ENCODE results near the gene CD37. TPM values are rescaled to one million over a fixed set of nuclear protein-coding genes. Genes with fewer than 3 reads are reported as not detected.
A peak's percentile ranks its signal among the peaks of the same experiment; 100 is the strongest.
"Not testable (repeated sequence)": the region's sequence is repeated elsewhere in the genome, so short reads cannot be mapped to it uniquely, and the experiment has no call there.

Gene CD37
- total RNA-seq, 2 experiments from 2014 or later = 268 to 352 TPM

- CTCF ChIA-PET = no interaction called here
Observed at GRCh38 chr19:49309087-49309486, 26.1 kb upstream of the CD37 start.

DNA sequence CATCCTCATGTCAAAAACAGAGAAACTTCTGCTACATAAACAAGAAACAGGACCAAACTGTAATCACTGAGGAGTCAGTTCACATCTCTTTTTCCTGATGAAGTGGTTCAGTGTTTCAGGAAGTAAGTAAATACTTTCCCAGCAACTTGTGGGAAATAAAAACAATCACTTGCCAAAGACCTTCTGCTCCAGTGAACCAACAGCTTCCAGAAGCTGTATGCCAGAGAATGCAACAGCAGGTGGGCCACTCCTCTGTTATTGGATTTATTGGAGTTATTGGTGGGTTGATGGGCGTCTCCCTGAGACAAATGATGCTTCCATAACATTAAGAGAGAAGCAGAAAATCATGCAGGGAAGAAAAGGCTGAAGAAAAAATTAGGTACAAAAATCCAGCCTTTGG is 20.1 kb upstream of the CD37 start:
- POLR2A ChIA-PET = no interaction called here

More at GRCh38 chr19:49309087-49309486, 26.1 kb upstream of the CD37 start:
- POLR2A ChIA-PET = no interaction called here
- Mint-ChIP-seq H3K4me3 (no peak overlapping the region), H3K36me3 (ENCODE audit: low read depth) (peaks cover 6% of the 10 kb centered on the region), H3K27me3 (no peaks in the 10 kb centered on the region), H3K9me3 (no peaks in the 10 kb centered on the region), H3K27ac (no peak overlapping the region), H3K4me1 (no peaks in the 10 kb centered on the region)
- no peak for DNase-seq

DNA sequence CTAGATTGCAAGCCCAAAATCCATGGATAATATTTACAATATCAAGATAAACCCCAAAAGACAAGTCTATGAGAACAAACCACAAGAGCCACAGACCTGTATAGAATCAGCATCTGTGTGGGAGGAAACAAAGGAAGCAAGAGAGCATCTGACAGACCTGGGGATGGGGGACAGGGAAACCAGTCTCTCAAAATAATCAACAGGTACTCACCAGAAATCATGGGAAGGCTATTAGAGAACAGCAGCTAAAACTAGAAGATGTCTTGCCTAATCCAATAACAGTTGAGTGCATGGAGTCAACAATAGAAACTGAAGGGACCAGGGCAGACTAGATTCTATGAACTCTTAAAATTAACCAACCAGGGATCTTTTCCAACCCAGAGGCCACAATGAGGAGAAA is 18.9 kb upstream of the CD37 start:
- POLR2A ChIA-PET = no interaction called here
- Mint-ChIP-seq H3K36me3 (ENCODE audit: low read depth) (peaks cover 36% of the 10 kb centered on the region), H3K4me3 (no peak overlapping the region), H3K27ac (no peak overlapping the region), H3K4me1 (peaks cover 13% of the 10 kb centered on the region), H3K27me3 (no peaks in the 10 kb centered on the region), H3K9me3 (peaks cover 15% of the 10 kb centered on the region)
- CTCF ChIA-PET = interaction anchor here (0.6 kb wide), 1 partner anchor 80 kb away, joined by 3 read pairs; no protein-coding TSS in a partner anchor
- no peak for DNase-seq

More for the DNA sequence above, 20.1 kb upstream of the CD37 start:
- Mint-ChIP-seq H3K4me1 (peaks cover 13% of the 10 kb centered on the region), H3K9me3 (peaks cover 15% of the 10 kb centered on the region), H3K27me3 (no peaks in the 10 kb centered on the region), H3K36me3 (ENCODE audit: low read depth) (peaks cover 34% of the 10 kb centered on the region), H3K27ac (no peak overlapping the region), H3K4me3 (no peak overlapping the region)
- CTCF ChIA-PET = interaction anchor here (0.6 kb wide), 1 partner anchor 10 kb away, joined by 3 read pairs; no protein-coding TSS in a partner anchor
- DNase-seq = no peak

DNA sequence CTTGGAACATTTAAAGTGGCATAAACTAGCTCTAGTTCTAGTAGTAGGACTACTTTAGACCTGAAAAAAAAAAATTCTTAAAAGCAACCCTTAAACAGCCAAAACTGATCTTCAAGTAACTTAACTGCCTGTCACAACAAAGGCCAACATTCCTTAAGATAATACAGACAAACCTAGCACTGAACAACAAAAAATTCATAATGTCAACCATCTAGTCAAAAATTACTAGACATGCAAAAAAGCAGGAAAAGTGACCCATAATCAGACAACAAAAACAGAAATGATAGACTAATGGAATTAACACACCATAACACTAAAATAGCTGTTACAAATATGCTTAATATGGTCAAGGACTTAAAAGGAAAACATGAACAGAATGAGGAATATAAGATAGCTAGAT is 16.9 kb upstream of the CD37 start:
- Mint-ChIP-seq H3K27ac (no peak overlapping the region), H3K4me1 (peaks cover 13% of the 10 kb centered on the region), H3K27me3 (no peaks in the 10 kb centered on the region), H3K9me3 (peaks cover 15% of the 10 kb centered on the region), H3K36me3 (ENCODE audit: low read depth) (peaks cover 46% of the 10 kb centered on the region), H3K4me3 (no peak overlapping the region)
- POLR2A ChIA-PET = no interaction called here
- CTCF ChIA-PET = interaction anchor here (0.6 kb wide), 1 partner anchor 185 kb away, joined by 3 read pairs; no protein-coding TSS in a partner anchor
- DNase-seq = no peak

- H3K27me3 Mint-ChIP-seq = no peaks in the 10 kb centered on the region
- H3K36me3 Mint-ChIP-seq (ENCODE audit: low read depth) = peaks cover 47% of the 10 kb centered on the region
- peaks cover 28% of the 10 kb centered on the region for H3K4me1 Mint-ChIP-seq
- H3K27ac Mint-ChIP-seq = no peak within 1 kb of the TSS
- CTCF ChIA-PET = interaction anchor here (0.5 to 1.2 kb wide), 3 partner anchors 10 to 47 kb away, joined by 3 to 5 read pairs (median 3); no protein-coding TSS in a partner anchor
- no peak within 1 kb of the TSS for H3K4me3 Mint-ChIP-seq
- no peak for DNase-seq
- POLR2A ChIA-PET = no interaction called here
- no peaks in the 10 kb centered on the region for H3K9me3 Mint-ChIP-seq
Observed at GRCh38 chr19:49324801-49325576, 10.2 kb upstream of the CD37 start, which contains the start of gene SLC6A16. TSS of gene SLC6A16 (minus strand) at chr19:49325191. CDS start at chr19:49311347, 13,844 bp downstream.

DNA sequence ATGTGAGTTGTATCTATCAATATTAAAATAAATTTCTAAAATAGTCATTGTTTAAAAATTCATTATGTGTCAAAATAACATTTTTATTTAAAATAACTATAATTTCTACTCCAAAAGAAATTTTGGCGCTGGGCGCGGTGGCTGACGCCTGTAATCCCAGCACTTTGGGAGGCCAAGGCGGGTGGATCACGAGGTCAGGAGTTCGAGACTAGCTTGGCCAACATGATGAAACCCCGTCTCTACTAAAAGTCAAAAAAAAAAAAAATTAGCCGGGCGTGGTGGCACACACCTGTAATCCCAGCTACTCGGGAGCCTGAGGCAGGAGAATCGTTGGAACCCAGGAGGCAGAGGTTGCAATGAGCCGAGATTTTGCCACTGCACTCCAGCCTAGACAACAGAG is 9.4 kb upstream of the CD37 start:
- not testable (repeated sequence) for H3K27ac Mint-ChIP-seq, H3K27me3 Mint-ChIP-seq

GRCh38 chr19:49326165-49326704 is 9.0 kb upstream of the CD37 start:
- Mint-ChIP-seq H3K4me3 (no peak overlapping the region), H3K27me3 (no peaks in the 10 kb centered on the region), H3K27ac (peak overlapping the region; percentile 82), H3K36me3 (ENCODE audit: low read depth) (peaks cover 50% of the 10 kb centered on the region), H3K4me1 (peaks cover 38% of the 10 kb centered on the region), H3K9me3 (no peaks in the 10 kb centered on the region)
- no peak for DNase-seq
- ChIA-PET CTCF (interaction anchor here (0.6 to 1.2 kb wide), 3 partner anchors 25 to 99 kb away, joined by 3 to 5 read pairs (median 3); no protein-coding TSS in a partner anchor), POLR2A (interaction anchor here (0.6 kb wide), 1 partner anchor 153 kb away, joined by 9 read pairs; no protein-coding TSS in a partner anchor)

More for the DNA sequence above, 9.4 kb upstream of the CD37 start:
- not testable (repeated sequence) for H3K9me3 Mint-ChIP-seq, H3K4me3 Mint-ChIP-seq, DNase-seq
- Mint-ChIP-seq H3K36me3 (ENCODE audit: low read depth) (peaks cover 47% of the 10 kb centered on the region), H3K4me1 (peaks cover 34% of the 10 kb centered on the region)
- POLR2A ChIA-PET = interaction anchor here (0.6 kb wide), 1 partner anchor 154 kb away, joined by 9 read pairs; no protein-coding TSS in a partner anchor
- CTCF ChIA-PET = interaction anchor here (0.6 to 1.2 kb wide), 3 partner anchors 25 to 98 kb away, joined by 3 to 5 read pairs (median 3); no protein-coding TSS in a partner anchor

DNA sequence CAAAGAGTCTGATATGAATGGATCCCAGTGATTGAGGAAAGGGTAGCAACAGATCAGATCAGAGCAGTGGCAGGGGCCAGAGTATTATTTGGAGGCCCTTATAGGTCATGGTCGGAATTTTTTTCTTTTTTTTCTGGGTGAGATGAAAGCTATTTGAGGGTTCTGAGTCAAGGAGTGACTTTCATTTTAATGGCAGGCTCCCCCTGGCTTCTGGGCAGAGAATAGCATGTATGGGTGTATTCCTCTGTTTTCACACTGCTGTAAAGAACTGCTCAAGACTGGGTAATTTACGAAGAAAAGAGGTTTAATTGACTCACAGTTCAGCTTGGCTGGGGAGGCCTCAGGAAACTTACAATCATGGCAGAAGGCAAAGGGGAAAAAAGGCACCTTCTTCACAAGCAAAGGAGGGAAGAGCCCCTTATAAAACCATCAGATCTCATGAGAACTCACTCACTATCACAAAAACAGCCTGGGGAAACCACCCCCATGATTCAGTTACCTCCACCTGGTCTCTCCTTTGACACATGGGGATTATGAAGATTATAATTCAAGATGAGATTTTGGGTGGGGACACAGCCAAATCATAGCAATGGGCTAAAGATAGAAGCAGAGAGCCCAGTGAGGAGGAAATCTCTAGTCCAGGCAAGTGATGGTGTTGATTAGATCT is 7.2 kb upstream of the CD37 start:
- peak overlapping the region; percentile 4 for H3K27ac Mint-ChIP-seq
- ChIA-PET POLR2A (no interaction called here), CTCF (interaction anchor here (0.6 to 1.9 kb wide), 2 partner anchors 31 to 390 kb away, joined by 3 to 10 read pairs; no protein-coding TSS in a partner anchor)
- peak; percentile 61 for DNase-seq
- no peak overlapping the region for H3K4me3 Mint-ChIP-seq
- H3K36me3 Mint-ChIP-seq (ENCODE audit: low read depth) = peaks cover 48% of the 10 kb centered on the region
- H3K4me1 Mint-ChIP-seq = peaks cover 56% of the 10 kb centered on the region
- no peaks in the 10 kb centered on the region for H3K9me3 Mint-ChIP-seq
- H3K27me3 Mint-ChIP-seq = no peaks in the 10 kb centered on the region

- CTCF ChIA-PET = interaction anchor here (0.6 to 1.9 kb wide), 3 partner anchors 19 to 268 kb away, joined by 3 to 10 read pairs (median 5); no protein-coding TSS in a partner anchor
- Mint-ChIP-seq H3K4me3 (no peak overlapping the region), H3K27me3 (no peaks in the 10 kb centered on the region), H3K36me3 (ENCODE audit: low read depth) (peaks cover 51% of the 10 kb centered on the region), H3K4me1 (peaks cover 63% of the 10 kb centered on the region), H3K9me3 (no peaks in the 10 kb centered on the region), H3K27ac (no peak overlapping the region)
- POLR2A ChIA-PET = no interaction called here
- DNase-seq = no peak
Observed at GRCh38 chr19:49328741-49329140, 6.5 kb upstream of the CD37 start.

GRCh38 chr19:49331187-49331586 is 4.0 kb upstream of the CD37 start:
- peaks cover 76% of the 10 kb centered on the region for H3K4me1 Mint-ChIP-seq
- H3K27ac Mint-ChIP-seq = peak overlapping the region; percentile 88
- DNase-seq, POLR2A ChIA-PET, H3K4me3 Mint-ChIP-seq, H3K9me3 Mint-ChIP-seq, H3K27me3 Mint-ChIP-seq: not testable (repeated sequence)
- CTCF ChIA-PET = interaction anchor here (0.6 to 1.0 kb wide), 2 partner anchors 227 to 517 kb away, joined by 3 read pairs; no protein-coding TSS in a partner anchor
- H3K36me3 Mint-ChIP-seq (ENCODE audit: low read depth) = peaks cover 52% of the 10 kb centered on the region

DNA sequence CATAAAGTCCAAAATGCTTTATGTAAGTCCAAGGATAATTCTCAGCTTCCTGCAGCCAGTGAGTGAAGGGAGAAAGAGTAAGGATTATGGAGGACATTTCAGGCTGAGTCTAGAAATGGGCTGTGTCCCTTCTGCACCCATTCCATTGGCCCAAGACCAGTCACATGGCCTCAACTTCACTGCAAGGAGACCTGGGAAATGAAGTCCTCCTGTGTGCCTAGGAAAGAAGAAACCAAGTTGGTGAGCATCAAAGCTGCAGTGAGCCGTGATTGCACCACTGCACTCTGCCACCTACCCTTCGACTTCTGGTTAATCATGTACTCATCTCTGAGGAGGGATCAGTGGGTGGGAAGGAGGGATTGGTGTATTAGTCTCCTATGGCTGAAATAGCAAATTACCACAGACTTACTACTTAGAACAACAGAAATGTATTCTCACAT is 3.6 kb upstream of the CD37 start:
- H3K9me3 Mint-ChIP-seq = no peaks in the 10 kb centered on the region

DNA sequence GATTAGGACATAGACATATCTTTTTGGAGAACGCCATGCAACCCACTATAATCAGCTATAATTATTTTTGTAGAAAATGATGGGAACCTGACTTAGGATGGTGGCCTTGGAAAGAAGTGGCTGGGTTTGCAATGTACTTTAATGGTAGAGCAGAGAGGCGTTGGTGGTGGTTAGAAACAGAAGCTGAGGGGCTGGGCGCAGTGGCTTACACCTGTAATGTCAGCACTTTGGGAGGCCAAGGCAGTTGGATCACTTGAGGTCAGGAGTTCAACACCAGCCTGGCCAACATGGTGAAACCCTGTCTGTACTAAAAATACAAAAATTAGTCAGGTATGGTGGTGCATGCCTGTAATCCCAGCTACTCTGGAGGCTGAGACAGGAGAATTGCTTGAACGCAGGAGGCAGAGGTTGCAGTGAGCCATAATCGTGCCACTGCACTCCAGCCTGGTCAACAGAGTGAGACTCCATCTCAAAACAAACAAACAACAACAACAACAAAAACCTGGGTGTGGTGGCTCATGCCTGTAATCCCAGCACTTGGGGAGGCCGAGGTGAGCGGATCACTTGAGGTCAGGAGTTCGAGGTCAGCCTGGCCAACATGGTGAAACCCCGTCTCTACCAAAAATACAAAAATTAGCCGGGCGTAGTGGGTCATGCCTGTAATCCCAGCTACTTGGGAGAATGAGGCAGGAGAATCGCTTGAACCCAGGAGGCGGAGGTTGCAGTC is 2.4 kb upstream of the CD37 start:
- POLR2A ChIA-PET, H3K27me3 Mint-ChIP-seq, H3K9me3 Mint-ChIP-seq, DNase-seq: not testable (repeated sequence)
- Mint-ChIP-seq H3K27ac (peak overlapping the region; percentile 88), H3K4me3 (peak overlapping the region; percentile 100), H3K4me1 (peaks cover 81% of the 10 kb centered on the region), H3K36me3 (ENCODE audit: low read depth) (peaks cover 55% of the 10 kb centered on the region)
- CTCF ChIA-PET = interaction anchor here (0.9 to 2.2 kb wide), 5 partner anchors 12 to 340 kb away, joined by 3 to 6 read pairs (median 3); partner anchors contain the start of genes GYS1 and RUVBL2

More for the DNA sequence above, 3.6 kb upstream of the CD37 start:
- peaks cover 54% of the 10 kb centered on the region for H3K36me3 Mint-ChIP-seq (ENCODE audit: low read depth)
- peaks cover 78% of the 10 kb centered on the region for H3K4me1 Mint-ChIP-seq
- no peaks in the 10 kb centered on the region for H3K27me3 Mint-ChIP-seq
- H3K4me3 Mint-ChIP-seq = no peak overlapping the region
- POLR2A ChIA-PET = no interaction called here
- peak; percentile 79 for DNase-seq
- CTCF ChIA-PET = interaction anchor here (0.6 to 2.2 kb wide), 3 partner anchors 13 to 516 kb away, joined by 3 to 6 read pairs (median 3); no protein-coding TSS in a partner anchor
- H3K27ac Mint-ChIP-seq = peak overlapping the region; percentile 88
